ENCODE results near the gene ALX4. TPM values are rescaled to one million over a fixed set of nuclear protein-coding genes. Genes with fewer than 3 reads are reported as not detected.

Gene ALX4
- polyA plus RNA-seq, 2 donors = under 0.01 TPM; not detected in 1

GRCh38 chr11:44338698-44339529, 29.0 kb upstream of the ALX4 start:
- Histone ChIP-seq H3K9me3 (ENCODE audit: control insufficient read depth in 2 of 2, insufficient read depth in 1 of 2, low read depth in 1 of 2, low read length in 1 of 2) (no peaks in the 10 kb centered on the region), H3K4me3 (ENCODE audit: low read depth in 1 of 2, low read length in 2 of 2) (no peak overlapping the region), H3K36me3 (ENCODE audit: control insufficient read depth in 2 of 2, insufficient read depth in 2 of 2, low read length in 1 of 2) (no peaks in the 10 kb centered on the region), H3K4me1 (ENCODE audit: control insufficient read depth in 2 of 2, insufficient read depth in 2 of 2, low read length in 1 of 2) (no peaks in the 10 kb centered on the region), H3K27ac (ENCODE audit: low read depth in 2 of 2, low read length in 1 of 2) (no peak overlapping the region), H3K27me3 (ENCODE audit: control insufficient read depth in 1 of 2, insufficient read depth in 2 of 2, low read length in 2 of 2) (peaks cover 0 to 9% of the 10 kb centered on the region in 2 donors)
- 63 to 70% methylated on average over 16 of the region's 16 CpGs for WGBS, 2 donors

DNA sequence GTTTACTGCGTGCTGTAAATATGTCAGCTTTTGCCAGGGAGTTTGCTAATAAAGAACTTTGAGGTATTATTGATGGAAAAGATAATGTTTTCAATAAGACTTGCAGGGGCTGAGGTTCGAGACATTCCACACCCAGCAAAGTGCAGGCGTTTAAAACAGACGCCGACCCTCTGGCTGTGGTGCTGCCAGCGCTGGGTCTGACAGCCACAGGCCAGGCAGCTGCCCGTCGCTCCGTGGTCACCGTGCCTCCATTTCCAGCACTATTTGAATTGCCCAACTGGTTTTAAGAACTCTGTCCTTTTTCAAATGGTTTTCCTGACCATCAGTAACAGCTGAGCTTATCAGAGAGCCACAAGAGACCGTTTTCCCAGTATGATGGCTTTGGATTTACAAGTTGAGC, 28.1 kb upstream of the ALX4 start:
- Histone ChIP-seq H3K4me3 (ENCODE audit: low read depth in 1 of 2, low read length in 2 of 2) (no peak overlapping the region), H3K9me3 (ENCODE audit: control insufficient read depth in 2 of 2, insufficient read depth in 1 of 2, low read depth in 1 of 2, low read length in 1 of 2) (no peaks in the 10 kb centered on the region), H3K36me3 (ENCODE audit: control insufficient read depth in 2 of 2, insufficient read depth in 2 of 2, low read length in 1 of 2) (no peaks in the 10 kb centered on the region), H3K4me1 (ENCODE audit: control insufficient read depth in 2 of 2, insufficient read depth in 2 of 2, low read length in 1 of 2) (no peaks in the 10 kb centered on the region), H3K27me3 (ENCODE audit: control insufficient read depth in 1 of 2, insufficient read depth in 2 of 2, low read length in 2 of 2) (peaks cover 0 to 10% of the 10 kb centered on the region in 2 donors), H3K27ac (ENCODE audit: low read depth in 2 of 2, low read length in 1 of 2) (no peak overlapping the region)
- WGBS, 2 donors = 44 to 45% methylated on average over 11 of the region's 11 CpGs

DNA sequence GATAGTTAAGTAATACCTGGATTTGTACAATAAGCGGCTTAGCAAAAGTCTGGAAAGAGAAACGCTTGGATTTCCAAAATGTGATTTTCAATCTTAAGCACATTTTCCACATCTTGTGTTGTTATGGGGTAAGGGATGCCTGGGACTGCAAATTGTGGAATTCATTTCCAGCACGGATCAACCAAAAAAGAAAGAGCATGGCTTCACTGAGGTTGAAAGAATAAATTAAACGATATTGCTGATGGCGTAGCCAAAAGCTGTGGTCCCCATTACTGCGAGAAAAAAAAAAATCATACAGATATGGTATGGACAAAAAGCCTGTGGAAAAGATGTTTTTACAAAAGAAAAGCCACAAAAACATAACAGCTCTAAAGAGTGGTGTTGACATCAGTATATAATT, 26.0 kb upstream of the ALX4 start:
- 53% methylated on average over 6 of the region's 6 CpGs for WGBS, 2 donors
- Histone ChIP-seq H3K4me3 (ENCODE audit: low read depth in 1 of 2, low read length in 2 of 2) (no peak overlapping the region), H3K9me3 (ENCODE audit: control insufficient read depth in 2 of 2, insufficient read depth in 1 of 2, low read depth in 1 of 2, low read length in 1 of 2) (no peaks in the 10 kb centered on the region), H3K4me1 (ENCODE audit: control insufficient read depth in 2 of 2, insufficient read depth in 2 of 2, low read length in 1 of 2) (no peaks in the 10 kb centered on the region), H3K27me3 (ENCODE audit: control insufficient read depth in 1 of 2, insufficient read depth in 2 of 2, low read length in 2 of 2) (peaks cover 0 to 10% of the 10 kb centered on the region in 2 donors), H3K36me3 (ENCODE audit: control insufficient read depth in 2 of 2, insufficient read depth in 2 of 2, low read length in 1 of 2) (no peaks in the 10 kb centered on the region), H3K27ac (ENCODE audit: low read depth in 2 of 2, low read length in 1 of 2) (no peak overlapping the region)

DNA sequence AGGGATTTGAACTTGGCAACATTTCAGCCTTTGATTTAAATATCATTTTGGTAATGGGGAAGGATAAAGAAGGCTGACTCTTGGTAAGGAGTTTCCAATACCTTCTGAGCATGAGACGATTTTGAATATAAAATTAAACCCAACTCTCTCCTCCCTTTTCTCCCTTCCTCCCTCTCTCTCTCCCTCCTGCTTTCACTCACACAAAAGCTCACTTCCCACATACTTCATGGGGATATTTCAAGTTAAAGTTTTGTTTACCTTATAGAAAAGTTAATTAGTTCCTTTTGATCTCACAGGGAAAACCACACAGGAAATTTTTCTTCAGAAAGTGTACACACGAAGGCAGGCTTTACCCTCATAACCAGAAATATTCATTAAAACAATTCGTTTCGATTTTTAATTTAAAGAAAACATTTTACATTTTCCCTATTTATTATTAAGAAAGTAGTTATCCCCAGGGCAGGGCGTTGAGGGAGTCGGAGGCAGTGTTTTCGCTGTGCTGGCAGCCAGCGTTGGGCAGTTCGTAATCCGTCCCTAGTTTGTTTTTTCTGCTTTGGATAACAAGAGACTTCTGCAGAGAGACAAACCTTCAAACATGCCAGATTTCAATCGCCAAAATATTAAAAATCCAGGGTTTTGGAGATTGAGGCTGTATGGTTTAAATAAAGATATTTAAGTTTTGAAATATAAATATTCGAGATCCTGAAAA, 25.3 kb upstream of the ALX4 start:
- WGBS, 2 donors = 19 to 24% methylated on average over 12 of the region's 12 CpGs
- no peaks in the 10 kb centered on the region for H3K4me1 ChIP-seq (ENCODE audit: control insufficient read depth in 2 of 2, insufficient read depth in 2 of 2, low read length in 1 of 2)
- no peaks in the 10 kb centered on the region for H3K36me3 ChIP-seq (ENCODE audit: control insufficient read depth in 2 of 2, insufficient read depth in 2 of 2, low read length in 1 of 2)
- no peak overlapping the region for H3K4me3 ChIP-seq (ENCODE audit: low read depth in 1 of 2, low read length in 2 of 2)
- H3K27me3 ChIP-seq (ENCODE audit: control insufficient read depth in 1 of 2, insufficient read depth in 2 of 2, low read length in 2 of 2) = peaks cover 0 to 10% of the 10 kb centered on the region in 2 donors
- H3K9me3 ChIP-seq (ENCODE audit: control insufficient read depth in 2 of 2, insufficient read depth in 1 of 2, low read depth in 1 of 2, low read length in 1 of 2) = no peaks in the 10 kb centered on the region
- no peak overlapping the region for H3K27ac ChIP-seq (ENCODE audit: low read depth in 2 of 2, low read length in 1 of 2)

DNA sequence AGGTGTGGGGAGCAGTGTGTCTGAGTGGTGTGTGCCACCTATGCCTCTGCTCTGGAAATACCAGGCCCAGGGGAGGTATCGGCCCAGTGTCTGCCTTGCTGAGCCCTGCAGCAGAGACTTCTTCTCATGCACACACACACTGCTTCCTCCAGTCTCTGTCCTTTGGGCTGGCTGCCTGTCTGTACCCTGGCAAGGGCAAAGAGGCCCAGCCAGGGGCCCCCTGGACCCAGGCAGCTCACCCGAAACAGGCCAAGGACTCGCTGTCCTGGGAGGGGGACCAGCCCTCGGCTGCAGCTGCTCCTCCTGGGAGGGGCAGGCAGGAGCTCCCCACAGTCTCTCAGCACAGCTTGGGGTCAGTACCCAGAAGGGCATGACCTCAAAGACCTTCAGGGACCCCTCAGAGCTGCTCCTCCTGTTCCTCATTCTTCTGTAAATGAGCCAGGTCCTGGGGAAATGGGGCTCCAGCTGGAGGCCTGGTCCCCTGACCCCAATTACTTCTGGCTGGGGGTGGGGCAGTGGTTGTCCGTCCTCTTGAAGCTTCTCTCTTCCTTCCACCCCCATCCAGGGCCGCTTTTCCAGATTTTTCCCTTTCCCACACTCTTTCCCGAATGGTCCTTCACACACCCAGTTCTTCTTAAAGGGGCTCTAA, 24.5 kb upstream of the ALX4 start:
- Histone ChIP-seq H3K4me1 (ENCODE audit: control insufficient read depth in 2 of 2, insufficient read depth in 2 of 2, low read length in 1 of 2) (no peaks in the 10 kb centered on the region), H3K36me3 (ENCODE audit: control insufficient read depth in 2 of 2, insufficient read depth in 2 of 2, low read length in 1 of 2) (no peaks in the 10 kb centered on the region), H3K27me3 (ENCODE audit: control insufficient read depth in 1 of 2, insufficient read depth in 2 of 2, low read length in 2 of 2) (peaks cover 0 to 10% of the 10 kb centered on the region in 2 donors), H3K27ac (ENCODE audit: low read depth in 2 of 2, low read length in 1 of 2) (no peak overlapping the region), H3K4me3 (ENCODE audit: low read depth in 1 of 2, low read length in 2 of 2) (no peak overlapping the region), H3K9me3 (ENCODE audit: control insufficient read depth in 2 of 2, insufficient read depth in 1 of 2, low read depth in 1 of 2, low read length in 1 of 2) (no peaks in the 10 kb centered on the region)
- 55% methylated on average over 7 of the region's 7 CpGs for WGBS, 2 donors

- 76 to 77% methylated on average over 14 of the region's 14 CpGs for WGBS, 2 donors
- Histone ChIP-seq H3K9me3 (ENCODE audit: control insufficient read depth in 2 of 2, insufficient read depth in 1 of 2, low read depth in 1 of 2, low read length in 1 of 2) (no peaks in the 10 kb centered on the region), H3K27me3 (ENCODE audit: control insufficient read depth in 1 of 2, insufficient read depth in 2 of 2, low read length in 2 of 2) (peaks cover 0 to 12% of the 10 kb centered on the region in 2 donors), H3K36me3 (ENCODE audit: control insufficient read depth in 2 of 2, insufficient read depth in 2 of 2, low read length in 1 of 2) (no peaks in the 10 kb centered on the region), H3K27ac (ENCODE audit: low read depth in 2 of 2, low read length in 1 of 2) (no peak overlapping the region), H3K4me3 (ENCODE audit: low read depth in 1 of 2, low read length in 2 of 2) (no peak overlapping the region), H3K4me1 (ENCODE audit: control insufficient read depth in 2 of 2, insufficient read depth in 2 of 2, low read length in 1 of 2) (no peaks in the 10 kb centered on the region)
Measured at GRCh38 chr11:44333271-44334218, 23.6 kb upstream of the ALX4 start.

DNA sequence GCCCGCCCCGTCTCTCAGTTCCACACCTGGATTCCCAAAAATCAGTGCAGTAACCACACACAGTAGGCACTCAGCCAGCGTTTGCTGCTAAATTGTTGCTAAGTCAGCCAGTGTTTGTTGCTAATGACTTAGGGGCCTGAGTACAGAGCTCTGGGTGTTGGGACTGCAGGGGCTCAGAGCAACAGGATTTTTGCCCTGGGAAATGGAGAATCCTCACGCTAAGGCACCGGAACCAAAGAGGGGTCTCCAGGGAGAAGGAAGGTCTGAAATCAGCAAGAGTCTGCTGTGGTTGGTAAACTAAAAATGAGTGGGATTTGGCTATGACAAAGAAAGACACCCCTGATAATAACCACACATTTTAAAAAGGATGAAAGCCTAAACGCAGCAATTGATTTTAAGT, 22.7 kb upstream of the ALX4 start:
- no peak overlapping the region for H3K27ac ChIP-seq (ENCODE audit: low read depth in 2 of 2, low read length in 1 of 2)
- WGBS, 2 donors = 58 to 68% methylated on average over 6 of the region's 6 CpGs
- no peaks in the 10 kb centered on the region for H3K4me1 ChIP-seq (ENCODE audit: control insufficient read depth in 2 of 2, insufficient read depth in 2 of 2, low read length in 1 of 2)
- peaks cover 0 to 14% of the 10 kb centered on the region in 2 donors for H3K27me3 ChIP-seq (ENCODE audit: control insufficient read depth in 1 of 2, insufficient read depth in 2 of 2, low read length in 2 of 2)
- no peak overlapping the region for H3K4me3 ChIP-seq (ENCODE audit: low read depth in 1 of 2, low read length in 2 of 2)
- no peaks in the 10 kb centered on the region for H3K9me3 ChIP-seq (ENCODE audit: control insufficient read depth in 2 of 2, insufficient read depth in 1 of 2, low read depth in 1 of 2, low read length in 1 of 2)
- H3K36me3 ChIP-seq (ENCODE audit: control insufficient read depth in 2 of 2, insufficient read depth in 2 of 2, low read length in 1 of 2) = no peaks in the 10 kb centered on the region

DNA sequence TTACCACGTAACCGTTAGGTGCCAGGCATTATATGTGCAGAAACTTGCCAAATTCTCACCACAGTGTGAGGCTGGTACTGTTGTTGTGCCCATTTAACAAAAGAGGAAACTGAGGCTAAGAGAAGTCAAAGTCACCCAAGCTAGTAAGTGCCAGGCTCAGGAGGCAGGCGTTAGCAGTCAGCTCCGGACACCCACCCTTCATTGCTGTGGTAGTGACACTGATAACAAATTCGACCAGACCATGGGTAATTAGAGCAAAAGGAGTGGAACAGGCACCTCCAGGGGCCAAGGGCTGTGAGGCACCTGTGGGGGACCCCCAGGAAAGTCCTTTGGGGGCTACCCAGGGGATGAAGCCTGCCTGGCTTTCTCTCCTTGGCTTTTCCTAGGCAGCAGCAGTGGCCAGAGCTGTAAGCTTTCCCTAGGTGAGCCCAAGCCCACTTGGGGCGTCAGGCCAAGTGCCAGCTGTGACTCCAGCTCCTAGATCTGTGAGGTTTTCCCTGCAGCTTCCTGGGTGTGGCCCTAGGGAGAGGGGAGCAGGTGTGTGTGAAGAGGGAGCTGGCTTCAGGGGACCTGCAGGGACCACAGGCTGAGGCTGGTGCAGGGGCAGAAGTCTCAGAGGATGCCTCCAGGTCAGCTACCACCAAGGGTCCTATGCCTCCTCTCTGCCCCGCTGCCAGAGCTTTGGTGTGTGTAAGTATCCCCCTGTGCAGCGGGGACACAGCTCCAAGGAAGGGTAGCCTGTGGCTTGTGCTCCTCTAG, 19.7 kb upstream of the ALX4 start:
- no peak overlapping the region for H3K27ac ChIP-seq (ENCODE audit: low read depth in 2 of 2, low read length in 1 of 2)
- no peaks in the 10 kb centered on the region for H3K9me3 ChIP-seq (ENCODE audit: control insufficient read depth in 2 of 2, insufficient read depth in 1 of 2, low read depth in 1 of 2, low read length in 1 of 2)
- WGBS, 2 donors = 67 to 72% methylated on average over 8 of the region's 8 CpGs
- H3K4me1 ChIP-seq (ENCODE audit: control insufficient read depth in 2 of 2, insufficient read depth in 2 of 2, low read length in 1 of 2) = no peaks in the 10 kb centered on the region
- no peaks in the 10 kb centered on the region for H3K36me3 ChIP-seq (ENCODE audit: control insufficient read depth in 2 of 2, insufficient read depth in 2 of 2, low read length in 1 of 2)
- H3K4me3 ChIP-seq (ENCODE audit: low read depth in 1 of 2, low read length in 2 of 2) = no peak overlapping the region
- peaks cover 10 to 12% of the 10 kb centered on the region in 2 donors for H3K27me3 ChIP-seq (ENCODE audit: control insufficient read depth in 1 of 2, insufficient read depth in 2 of 2, low read length in 2 of 2)
